Neutrophil (primary cell): Measurements from ENCODE around the gene OR2H2.

Experiments used
- H3K27ac ChIP-seq: fragments of 200-600 bp; sonication (generic); 2 replicates; pipeline ENCODE4 v1.5.1; 2016; ENCODE audit warnings: mild to moderate bottlenecking, moderate library complexity
- H3K27me3 ChIP-seq: fragments of 200-600 bp; sonication (generic); 2 replicates; pipeline ENCODE4 v1.6.0; 2016; ENCODE audit warnings: mild to moderate bottlenecking
- H3K36me3 ChIP-seq: fragments of 200-600 bp; sonication (generic); 2 replicates; pipeline ENCODE4 v1.5.1; 2017
- H3K4me1 ChIP-seq, 2 experiments: fragments of 200-600 bp in 1 of 2; sonication (generic) in 1 of 2; 1 replicate in 1 of 2; 2 replicates in 1 of 2; pipeline versions ENCODE4 v1.5.1 to v1.6.1; 2013 to 2016; ENCODE audit warnings: low read depth in 1 of 2, low read length in 1 of 2, mild to moderate bottlenecking in 1 of 2, moderate library complexity in 1 of 2; ENCODE audit not compliant: control insufficient read depth in 1 of 2, insufficient read depth in 1 of 2
- H3K4me3 ChIP-seq, 2 experiments: fragments of 200-600 bp in 1 of 2; sonication (generic) in 1 of 2; 1 replicate in 1 of 2; 2 replicates in 1 of 2; pipeline ENCODE4 v1.5.1; 2013 to 2016; ENCODE audit warnings: low read depth in 1 of 2, low read length in 1 of 2, mild to moderate bottlenecking in 1 of 2, moderate library complexity in 1 of 2
- H3K9me3 ChIP-seq: fragments of 200-600 bp; sonication (generic); 2 replicates; pipeline ENCODE4 v1.5.1; 2016
- TF ChIP-seq, protein P1 (sequence below): fragments of 200-600 bp; sonication (generic); IDR thresholded peaks from 2 replicates; pipeline ENCODE4 v1.5.1; 2016; ENCODE audit warnings: antibody characterized with exemption

Gene OR2H2

GRCh38 chr6:29591677-29592076, 6.8 kb downstream of the OR2H2 start:
- H3K36me3 ChIP-seq = no peaks in the 10 kb centered on the region
- H3K27me3 ChIP-seq = peaks cover 26% of the 10 kb centered on the region
- no peak overlapping the region for H3K27ac ChIP-seq
- TF ChIP-seq, protein P1, sequence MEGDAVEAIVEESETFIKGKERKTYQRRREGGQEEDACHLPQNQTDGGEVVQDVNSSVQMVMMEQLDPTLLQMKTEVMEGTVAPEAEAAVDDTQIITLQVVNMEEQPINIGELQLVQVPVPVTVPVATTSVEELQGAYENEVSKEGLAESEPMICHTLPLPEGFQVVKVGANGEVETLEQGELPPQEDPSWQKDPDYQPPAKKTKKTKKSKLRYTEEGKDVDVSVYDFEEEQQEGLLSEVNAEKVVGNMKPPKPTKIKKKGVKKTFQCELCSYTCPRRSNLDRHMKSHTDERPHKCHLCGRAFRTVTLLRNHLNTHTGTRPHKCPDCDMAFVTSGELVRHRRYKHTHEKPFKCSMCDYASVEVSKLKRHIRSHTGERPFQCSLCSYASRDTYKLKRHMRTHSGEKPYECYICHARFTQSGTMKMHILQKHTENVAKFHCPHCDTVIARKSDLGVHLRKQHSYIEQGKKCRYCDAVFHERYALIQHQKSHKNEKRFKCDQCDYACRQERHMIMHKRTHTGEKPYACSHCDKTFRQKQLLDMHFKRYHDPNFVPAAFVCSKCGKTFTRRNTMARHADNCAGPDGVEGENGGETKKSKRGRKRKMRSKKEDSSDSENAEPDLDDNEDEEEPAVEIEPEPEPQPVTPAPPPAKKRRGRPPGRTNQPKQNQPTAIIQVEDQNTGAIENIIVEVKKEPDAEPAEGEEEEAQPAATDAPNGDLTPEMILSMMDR = no peak
- no peaks in the 10 kb centered on the region for H3K9me3 ChIP-seq
- H3K4me1 ChIP-seq = no peaks in the 10 kb centered on the region
- no peak overlapping the region for H3K4me3 ChIP-seq

GRCh38 chr6:29593199-29593855, 8.4 kb downstream of the OR2H2 start:
- Histone ChIP-seq H3K4me3 (no peak overlapping the region), H3K27ac (no peak overlapping the region), H3K36me3 (no peaks in the 10 kb centered on the region), H3K9me3 (no peaks in the 10 kb centered on the region), H3K27me3 (peaks cover 26% of the 10 kb centered on the region), H3K4me1 (no peaks in the 10 kb centered on the region)
- TF ChIP-seq, protein P1 = no peak

DNA sequence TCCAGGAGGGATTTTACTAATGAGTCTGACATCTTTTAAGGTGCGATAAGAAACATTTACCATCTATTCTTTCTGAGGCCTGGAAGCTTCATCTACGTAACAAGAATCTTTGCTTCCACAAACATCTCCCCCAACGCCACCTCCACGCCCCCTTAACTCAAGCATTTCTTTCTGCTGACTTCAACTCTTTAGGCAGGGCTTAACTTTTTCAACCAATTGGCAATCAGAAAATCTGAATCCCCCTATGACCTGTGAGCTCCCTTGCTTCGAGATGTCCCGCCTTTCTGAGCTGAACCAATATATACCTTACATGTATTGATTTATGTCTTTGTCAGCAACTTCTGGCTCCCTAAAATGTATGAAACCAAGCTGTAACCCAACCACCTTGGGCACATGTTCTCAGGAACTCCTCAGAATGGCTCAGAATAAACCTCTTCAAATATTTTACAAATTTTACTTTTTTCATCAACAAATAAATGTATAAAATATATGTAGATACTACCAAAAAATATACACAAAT, 11.5 kb downstream of the OR2H2 start:
- Histone ChIP-seq H3K9me3 (no peaks in the 10 kb centered on the region), H3K4me3 (no peak overlapping the region), H3K27me3 (peaks cover 20% of the 10 kb centered on the region), H3K36me3 (peaks cover 29% of the 10 kb centered on the region), H3K4me1 (no peaks in the 10 kb centered on the region), H3K27ac (no peak overlapping the region)
- TF ChIP-seq, protein P1 = no peak

- H3K36me3 ChIP-seq = peaks cover 37% of the 10 kb centered on the region
- H3K9me3 ChIP-seq = no peaks in the 10 kb centered on the region
- TF ChIP-seq, protein P1 = no peak
- H3K4me1 ChIP-seq = no peaks in the 10 kb centered on the region
- H3K27ac ChIP-seq = no peak overlapping the region
- peaks cover 13% of the 10 kb centered on the region for H3K27me3 ChIP-seq
- H3K4me3 ChIP-seq = no peak overlapping the region
These were observed 12.3 kb downstream of the OR2H2 start for GRCh38 chr6:29597184-29597583.

DNA sequence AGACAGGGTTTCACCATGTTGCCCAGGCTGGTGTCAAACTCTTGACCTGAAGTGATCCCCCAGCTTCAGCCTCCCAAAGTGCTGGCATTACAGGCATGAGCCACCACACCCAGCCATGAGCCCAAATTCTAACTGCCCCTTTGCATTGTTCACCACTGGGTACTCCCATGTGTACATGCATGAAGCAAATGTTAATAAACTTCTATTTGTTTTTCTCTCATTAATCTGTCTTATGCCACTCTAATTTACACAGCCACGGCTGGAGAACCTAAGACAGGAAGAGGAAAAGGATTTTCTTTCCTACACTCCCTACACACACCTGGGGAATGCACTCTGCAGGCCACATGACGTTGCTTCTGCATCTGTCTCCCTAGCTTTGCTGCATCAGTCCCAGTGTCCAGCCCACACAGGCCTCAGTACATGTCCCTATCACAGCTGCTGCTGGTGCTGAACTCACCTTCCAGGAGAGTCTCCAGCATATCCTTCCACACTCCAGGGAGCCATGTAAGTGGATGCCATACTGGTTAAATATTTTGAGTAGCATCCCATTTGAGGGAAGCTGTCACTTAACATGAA, 13.3 kb downstream of the OR2H2 start:
- Histone ChIP-seq H3K27ac (no peak overlapping the region), H3K27me3 (peaks cover 13% of the 10 kb centered on the region), H3K4me1 (no peaks in the 10 kb centered on the region), H3K9me3 (no peaks in the 10 kb centered on the region), H3K4me3 (no peak overlapping the region), H3K36me3 (peaks cover 47% of the 10 kb centered on the region)
- TF ChIP-seq, protein P1 = no peak
